K562 (cell line): ENCODE measurements around the gene EFHB. TPM values are rescaled to one million over a fixed set of nuclear protein-coding genes. Genes with fewer than 3 reads are reported as not detected.
A peak's percentile ranks its signal among the peaks of the same experiment; 100 is the strongest.

Experiments used
- ADNP ChIP-seq: fragments of 200-800 bp; sonication (Bioruptor generic); IDR thresholded peaks from 2 replicates; pipeline ENCODE4 v1.6.1; 2016; ENCODE audit warnings: missing genetic modification characterization, missing compliant biosample characterization
- ARHGAP35 ChIP-seq: fragments of 450-650 bp; IDR thresholded peaks from 2 replicates; pipeline ENCODE4 v1.6.1; 2018; ENCODE audit not compliant: partially characterized antibody
- E2F1 ChIP-seq: sonication (generic); formaldehyde crosslinking; IDR thresholded peaks from 2 replicates; pipeline ENCODE4 v1.8.1; 2023; ENCODE audit warnings: mild to moderate bottlenecking, missing genetic modification reagents, moderate library complexity
- ESRRB ChIP-seq: fragments of 250-450 bp; sonication (Bioruptor Pico); IDR thresholded peaks from 2 replicates; pipeline ENCODE4 v1.5.0; 2020; ENCODE audit warnings: mild to moderate bottlenecking, moderate library complexity, borderline replicate concordance
- FOXA1 ChIP-seq: fragments of 450-650 bp; IDR thresholded peaks from 2 replicates; pipeline ENCODE4 v1.6.1; 2016; ENCODE audit warnings: mild to moderate bottlenecking, borderline replicate concordance
- JUNB ChIP-seq: fragments of 450-650 bp; formaldehyde crosslinking; conservative IDR thresholded peaks from 2 replicates; pipeline ENCODE4 v1.4.0; 2020; ENCODE audit warnings: mild to moderate bottlenecking
- LEF1 ChIP-seq: fragments of 450-650 bp; IDR thresholded peaks from 2 replicates; pipeline ENCODE4 v1.6.1; 2016; ENCODE audit warnings: mild to moderate bottlenecking
- RFX1 ChIP-seq: fragments of 450-650 bp; IDR thresholded peaks from 2 replicates; pipeline ENCODE4 v1.6.1; 2016; ENCODE audit warnings: mild to moderate bottlenecking, moderate library complexity
- TAF7 ChIP-seq: fragments of 450-650 bp; IDR thresholded peaks from 2 replicates; pipeline ENCODE4 v1.6.1; 2016; ENCODE audit warnings: missing genetic modification characterization, missing compliant biosample characterization
- TCF3 ChIP-seq: sonication (generic); formaldehyde crosslinking; IDR thresholded peaks from 2 replicates; pipeline ENCODE4 v1.4.0; 2020; ENCODE audit warnings: mild to moderate bottlenecking, missing genetic modification reagents
- ZNF143 ChIP-seq: sonication (generic); formaldehyde crosslinking; IDR thresholded peaks from 2 replicates; pipeline ENCODE4 v1.9.0; 2022; ENCODE audit warnings: mild to moderate bottlenecking, missing genetic modification reagents
- ZNF592 ChIP-seq: fragments of 450-650 bp; IDR thresholded peaks from 2 replicates; pipeline ENCODE4 v1.6.1; 2017; ENCODE audit warnings: antibody characterized with exemption, mild to moderate bottlenecking
- ZNF699 ChIP-seq: fragments of 250-450 bp; sonication (Bioruptor Pico); IDR thresholded peaks from 2 replicates; pipeline ENCODE4 v1.8.0; 2021; ENCODE audit warnings: mild to moderate bottlenecking, moderate library complexity; ENCODE audit not compliant: insufficient replicate concordance
- polyA plus RNA-seq, 8 experiments: library from polyadenylated mRNA; depleted of rRNA in 4 of 8; stranded (reverse) in 5 of 8; unstranded in 3 of 8; fragments of >200 nt; fragmentation: Nextera tagmentation in 2 of 8; fragmentation: Illumina TruSeq in 1 of 8; extraction: Ambion mirVana in 2 of 8; extraction: Trizol in 1 of 8; gene quantifications; 2 replicates each; pipeline versions ENCODE4 v1.2.1 to v1.2.3, GENCODE V29; 2011 to 2014; ENCODE audit warnings: inconsistent platforms in 1 of 8, missing spikeins in 1 of 8
- total RNA-seq, 7 experiments: library from RNA; depleted of rRNA in 6 of 7; stranded (reverse); fragments of >200 nt in 6 of 7; fragmentation: Illumina TruSeq in 2 of 7; extraction: Trizol in 2 of 7; gene quantifications; 2 replicates each; pipeline versions ENCODE4 v1.2.1 to v1.2.3, GENCODE V29; 2011 to 2021; ENCODE audit warnings: low replicate concordance in 1 of 7
- TF ChIP-seq, protein P1 (sequence below): fragments of 150-350 bp; conservative IDR thresholded peaks from 2 replicates; pipeline ENCODE4 v1.6.1; 2014; ENCODE audit warnings: low read length
- TF ChIP-seq, protein P2 (sequence below): fragments of 450-650 bp; formaldehyde crosslinking; IDR thresholded peaks from 2 replicates; pipeline ENCODE4 v1.4.0; 2022; ENCODE audit warnings: mild to moderate bottlenecking, moderate library complexity

EFHB gene
- total and polyA plus RNA-seq, 9 of the 15 experiments (the other 6 are each of a cell fraction or from before 2014, with no cell fraction given), result 1.5 to 4.0 (median 1.8) TPM

- TF ChIP-seq, protein P1, sequence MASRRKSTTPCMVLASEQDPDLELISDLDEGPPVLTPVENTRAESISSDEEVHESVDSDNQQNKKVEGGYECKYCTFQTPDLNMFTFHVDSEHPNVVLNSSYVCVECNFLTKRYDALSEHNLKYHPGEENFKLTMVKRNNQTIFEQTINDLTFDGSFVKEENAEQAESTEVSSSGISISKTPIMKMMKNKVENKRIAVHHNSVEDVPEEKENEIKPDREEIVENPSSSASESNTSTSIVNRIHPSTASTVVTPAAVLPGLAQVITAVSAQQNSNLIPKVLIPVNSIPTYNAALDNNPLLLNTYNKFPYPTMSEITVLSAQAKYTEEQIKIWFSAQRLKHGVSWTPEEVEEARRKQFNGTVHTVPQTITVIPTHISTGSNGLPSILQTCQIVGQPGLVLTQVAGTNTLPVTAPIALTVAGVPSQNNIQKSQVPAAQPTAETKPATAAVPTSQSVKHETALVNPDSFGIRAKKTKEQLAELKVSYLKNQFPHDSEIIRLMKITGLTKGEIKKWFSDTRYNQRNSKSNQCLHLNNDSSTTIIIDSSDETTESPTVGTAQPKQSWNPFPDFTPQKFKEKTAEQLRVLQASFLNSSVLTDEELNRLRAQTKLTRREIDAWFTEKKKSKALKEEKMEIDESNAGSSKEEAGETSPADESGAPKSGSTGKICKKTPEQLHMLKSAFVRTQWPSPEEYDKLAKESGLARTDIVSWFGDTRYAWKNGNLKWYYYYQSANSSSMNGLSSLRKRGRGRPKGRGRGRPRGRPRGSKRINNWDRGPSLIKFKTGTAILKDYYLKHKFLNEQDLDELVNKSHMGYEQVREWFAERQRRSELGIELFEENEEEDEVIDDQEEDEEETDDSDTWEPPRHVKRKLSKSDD, result no peak
- TF ChIP-seq ESRRB (CRISPR knock-in tag) (no peak), ADNP (tag) (no peak), ZNF143 (CRISPR knock-in tag) (no peak), FOXA1 (no peak), ARHGAP35 (no peak), E2F1 (CRISPR knock-in tag) (no peak), LEF1 (peak; percentile 77), TCF3 (CRISPR knock-in tag) (peak; percentile 23; the same call in 1 of the 2 replicates), ZNF592 (no peak), RFX1 (no peak), JUNB (CRISPR knock-in tag) (no peak), ZNF699 (no peak), TAF7 (tag) (peak; percentile 44; the same call in 1 of the 2 replicates)
- TF ChIP-seq, protein P2, sequence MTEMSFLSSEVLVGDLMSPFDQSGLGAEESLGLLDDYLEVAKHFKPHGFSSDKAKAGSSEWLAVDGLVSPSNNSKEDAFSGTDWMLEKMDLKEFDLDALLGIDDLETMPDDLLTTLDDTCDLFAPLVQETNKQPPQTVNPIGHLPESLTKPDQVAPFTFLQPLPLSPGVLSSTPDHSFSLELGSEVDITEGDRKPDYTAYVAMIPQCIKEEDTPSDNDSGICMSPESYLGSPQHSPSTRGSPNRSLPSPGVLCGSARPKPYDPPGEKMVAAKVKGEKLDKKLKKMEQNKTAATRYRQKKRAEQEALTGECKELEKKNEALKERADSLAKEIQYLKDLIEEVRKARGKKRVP, result 0 out of 2 replicates have a peak, but pooled peaks have one; percentile 25
Measured at GRCh38 chr3:19946832-19947548, 13.0 kb upstream of the EFHB start, which contains the start of gene RAB5A (continued).
